ENCODE data around the gene MYZAP.

DNA sequence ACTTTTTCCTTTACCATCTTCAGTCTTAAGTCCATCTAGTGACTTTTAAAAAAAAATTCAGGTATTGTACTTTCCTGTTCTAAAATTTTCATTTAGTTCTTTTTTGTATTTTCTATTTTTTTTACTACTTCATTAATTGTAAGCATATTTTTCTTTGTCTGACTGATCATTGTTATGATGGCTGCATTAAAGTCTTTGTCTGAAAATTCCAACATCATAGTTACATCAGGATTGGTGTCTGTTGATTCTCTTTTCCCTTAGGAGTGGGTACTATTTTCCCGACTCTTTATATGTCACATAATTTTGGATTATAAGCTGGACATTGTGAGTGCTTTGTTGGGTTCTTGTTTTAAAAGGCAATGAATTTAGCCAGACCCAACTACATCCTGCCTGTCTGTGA, 79.9 kb downstream of the MYZAP start:
- TF ChIP-seq, protein P1, sequence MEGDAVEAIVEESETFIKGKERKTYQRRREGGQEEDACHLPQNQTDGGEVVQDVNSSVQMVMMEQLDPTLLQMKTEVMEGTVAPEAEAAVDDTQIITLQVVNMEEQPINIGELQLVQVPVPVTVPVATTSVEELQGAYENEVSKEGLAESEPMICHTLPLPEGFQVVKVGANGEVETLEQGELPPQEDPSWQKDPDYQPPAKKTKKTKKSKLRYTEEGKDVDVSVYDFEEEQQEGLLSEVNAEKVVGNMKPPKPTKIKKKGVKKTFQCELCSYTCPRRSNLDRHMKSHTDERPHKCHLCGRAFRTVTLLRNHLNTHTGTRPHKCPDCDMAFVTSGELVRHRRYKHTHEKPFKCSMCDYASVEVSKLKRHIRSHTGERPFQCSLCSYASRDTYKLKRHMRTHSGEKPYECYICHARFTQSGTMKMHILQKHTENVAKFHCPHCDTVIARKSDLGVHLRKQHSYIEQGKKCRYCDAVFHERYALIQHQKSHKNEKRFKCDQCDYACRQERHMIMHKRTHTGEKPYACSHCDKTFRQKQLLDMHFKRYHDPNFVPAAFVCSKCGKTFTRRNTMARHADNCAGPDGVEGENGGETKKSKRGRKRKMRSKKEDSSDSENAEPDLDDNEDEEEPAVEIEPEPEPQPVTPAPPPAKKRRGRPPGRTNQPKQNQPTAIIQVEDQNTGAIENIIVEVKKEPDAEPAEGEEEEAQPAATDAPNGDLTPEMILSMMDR (optimal IDR thresholded peaks at IDR 0.05 in 1 of 3, IDR thresholded peaks at IDR 0.05 in 1 of 3, conservative IDR thresholded peaks at IDR 0.05 in 1 of 3; ENCODE audit: extremely low read depth in 1 of 3, insufficient read depth in 2 of 3, low read length in 3 of 3) = no peak
- no peak for TF ChIP-seq EZH2 (IDR thresholded peaks at IDR 0.05; ENCODE audit: low read length)
